ENCODE data around the gene DENND11. TPM values are rescaled to one million over a fixed set of nuclear protein-coding genes. Genes with fewer than 3 reads are reported as not detected.

The DENND11 gene
- total RNA-seq, 1 experiment from 2014 or later = 13.4 TPM

DNA sequence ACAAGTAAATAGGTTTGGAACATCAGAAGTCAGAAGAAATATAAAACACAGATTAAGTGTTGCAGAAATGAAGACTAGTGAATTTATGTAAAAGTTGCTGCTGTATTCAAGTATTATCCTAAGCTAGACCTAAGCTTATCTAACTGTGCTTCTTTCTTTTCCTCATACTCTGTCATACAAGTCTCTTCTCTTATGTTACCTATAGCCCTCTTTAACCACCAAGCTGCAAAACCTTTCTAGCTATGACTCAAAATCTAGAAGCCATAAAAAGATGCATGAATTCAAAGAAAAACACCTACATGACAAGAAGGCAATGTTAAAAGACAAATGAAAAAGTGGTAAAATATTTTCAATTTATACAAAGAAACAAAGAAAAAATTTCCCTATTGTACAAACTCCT lies 23.0 kb downstream of the DENND11 start:
- H3K4me3 ChIP-seq (ENCODE audit: insufficient read depth, low read depth, low read length) = no peak overlapping the region
- H3K27me3 ChIP-seq (ENCODE audit: control insufficient read depth, insufficient read depth, low read length) = no peaks in the 10 kb centered on the region
- no peaks in the 10 kb centered on the region; the same call in none of the 2 replicates for H3K36me3 ChIP-seq (replicated peaks; ENCODE audit: control insufficient read depth, insufficient read depth, low read length)
- DNase-seq = no peak

DNA sequence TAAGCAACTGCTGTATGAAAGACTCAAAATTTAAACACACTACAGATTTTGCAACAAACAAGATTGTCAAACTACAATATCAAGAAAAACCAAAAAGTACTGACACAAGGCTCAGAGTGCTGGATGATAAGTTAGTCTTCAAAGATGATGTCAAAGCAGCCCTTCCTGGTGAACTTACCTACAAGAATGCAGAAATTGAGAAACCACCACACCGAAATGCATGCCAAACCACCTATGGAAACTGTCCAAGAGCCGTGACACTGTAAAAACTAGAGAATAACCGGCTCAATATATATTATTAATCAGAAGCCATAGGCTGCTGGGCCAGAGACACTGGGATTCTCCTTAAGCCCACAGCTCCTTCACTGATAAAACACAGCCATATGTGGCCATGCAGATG lies 25.3 kb downstream of the DENND11 start:
- DNase-seq = no peak
- Histone ChIP-seq H3K27me3 (ENCODE audit: control insufficient read depth, insufficient read depth, low read length) (no peaks in the 10 kb centered on the region), H3K4me3 (ENCODE audit: insufficient read depth, low read depth, low read length) (no peak overlapping the region), H3K36me3 (replicated peaks; ENCODE audit: control insufficient read depth, insufficient read depth, low read length) (no peaks in the 10 kb centered on the region; the same call in none of the 2 replicates)

DNA sequence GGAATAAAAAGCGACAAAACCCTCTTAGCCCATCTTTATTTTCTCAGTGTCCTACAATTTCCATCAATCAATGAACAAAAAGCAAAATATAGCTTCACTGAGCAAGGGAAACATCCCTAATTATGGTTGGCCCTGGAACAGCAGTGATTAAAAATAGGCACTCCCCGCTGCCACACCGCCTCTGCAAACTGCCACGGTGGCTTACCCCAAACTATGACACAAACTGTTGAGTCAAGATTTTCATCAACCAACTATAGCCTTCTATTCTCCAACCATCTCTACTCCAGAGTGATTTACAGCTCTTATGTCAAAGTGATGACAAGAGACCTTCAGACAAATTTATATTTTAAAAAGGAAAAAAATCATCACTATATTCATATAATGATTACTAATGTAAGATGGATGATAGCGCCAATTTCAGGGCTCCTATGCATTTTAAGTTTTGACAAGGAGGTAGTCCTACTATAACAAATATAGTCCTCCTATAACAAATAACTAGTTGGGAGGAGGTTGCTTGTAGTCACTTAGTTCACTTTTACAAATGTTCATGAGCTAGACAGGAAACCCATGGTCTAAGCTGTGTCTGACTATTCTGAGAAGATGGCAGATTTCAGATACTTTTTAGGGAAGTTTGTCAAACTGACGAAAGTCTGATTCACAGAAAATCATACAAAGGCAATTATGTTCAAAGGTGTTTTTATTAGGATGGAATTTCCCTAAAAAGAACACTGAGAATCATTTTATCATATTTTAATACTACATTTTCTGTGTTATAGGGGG lies 26.3 kb downstream of the DENND11 start:
- H3K27me3 ChIP-seq (ENCODE audit: control insufficient read depth, insufficient read depth, low read length) = no peaks in the 10 kb centered on the region
- no peak overlapping the region for H3K4me3 ChIP-seq (ENCODE audit: insufficient read depth, low read depth, low read length)
- no peaks in the 10 kb centered on the region; the same call in none of the 2 replicates for H3K36me3 ChIP-seq (replicated peaks; ENCODE audit: control insufficient read depth, insufficient read depth, low read length)
- DNase-seq = no peak

DNA sequence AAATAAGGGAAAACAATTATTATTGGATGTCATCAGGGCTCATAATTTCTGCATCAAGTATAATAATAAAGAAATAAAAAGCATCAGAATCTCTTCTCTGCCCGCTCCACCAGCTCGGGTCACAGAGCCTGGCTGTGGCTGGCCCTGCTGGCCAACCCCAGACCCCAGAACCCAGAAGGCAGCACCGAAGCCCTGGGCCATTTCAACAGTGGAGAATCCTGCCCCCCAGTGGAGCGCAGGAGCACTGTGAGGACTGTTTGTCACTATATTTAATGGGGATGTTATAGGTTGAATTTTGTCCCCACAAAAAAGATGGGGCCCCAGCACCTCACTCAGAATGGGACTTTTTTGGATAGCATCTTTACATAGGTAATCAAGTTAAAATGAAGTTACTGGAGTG lies 27.3 kb downstream of the DENND11 start:
- DNase-seq = peak; percentile 88
- Histone ChIP-seq H3K4me3 (ENCODE audit: insufficient read depth, low read depth, low read length) (no peak overlapping the region), H3K36me3 (replicated peaks; ENCODE audit: control insufficient read depth, insufficient read depth, low read length) (no peaks in the 10 kb centered on the region; the same call in 1 of the 2 replicates), H3K27me3 (ENCODE audit: control insufficient read depth, insufficient read depth, low read length) (no peaks in the 10 kb centered on the region)

DNA sequence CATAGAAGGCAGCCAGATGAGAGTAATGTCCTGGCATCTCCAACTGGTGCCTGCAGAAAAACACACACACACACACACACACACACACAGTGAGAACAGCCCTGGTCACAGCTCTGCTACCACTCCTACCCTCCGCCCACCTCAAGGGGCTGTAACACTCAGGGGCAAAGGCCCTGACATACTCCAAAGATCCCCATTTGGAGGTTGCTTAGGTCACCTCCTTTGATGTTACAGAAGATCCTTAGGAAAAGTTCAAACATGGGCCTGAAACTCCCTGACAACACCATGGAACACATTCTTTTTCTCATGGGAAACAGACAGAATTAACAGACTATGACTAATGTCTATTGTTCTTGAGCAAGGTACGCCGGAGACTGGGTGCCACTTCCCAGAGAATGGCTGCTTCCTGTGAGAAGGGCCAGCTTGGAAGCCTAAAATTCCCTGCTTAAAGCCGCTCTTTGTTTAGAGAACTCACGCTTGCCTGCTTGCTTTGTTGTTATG lies 27.7 kb downstream of the DENND11 start:
- no peaks in the 10 kb centered on the region; the same call in 1 of the 2 replicates for H3K36me3 ChIP-seq (replicated peaks; ENCODE audit: control insufficient read depth, insufficient read depth, low read length)
- peak; percentile 42 for DNase-seq
- H3K27me3 ChIP-seq (ENCODE audit: control insufficient read depth, insufficient read depth, low read length) = no peaks in the 10 kb centered on the region
- H3K4me3 ChIP-seq (ENCODE audit: insufficient read depth, low read depth, low read length) = no peak overlapping the region

DNA sequence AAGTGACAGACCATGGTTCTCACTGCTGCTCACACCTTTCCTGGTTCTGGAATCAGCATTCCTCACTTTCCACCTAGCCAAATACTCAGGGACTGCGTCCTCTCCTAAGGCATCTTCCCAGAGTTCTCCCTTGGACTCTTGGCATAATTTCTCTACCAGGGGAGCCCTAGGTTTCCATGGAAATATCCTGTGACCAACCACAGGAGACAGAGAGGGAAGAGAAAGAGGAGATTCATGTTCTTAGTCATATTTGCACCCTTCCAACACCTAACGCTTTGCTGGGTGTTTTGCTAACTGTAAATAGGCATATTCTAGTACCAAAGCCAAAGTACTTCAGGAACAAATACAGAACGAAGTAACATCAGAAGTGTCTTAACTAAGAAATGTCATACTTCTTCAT lies 28.6 kb downstream of the DENND11 start:
- Histone ChIP-seq H3K4me3 (ENCODE audit: insufficient read depth, low read depth, low read length) (no peak overlapping the region), H3K36me3 (replicated peaks; ENCODE audit: control insufficient read depth, insufficient read depth, low read length) (no peaks in the 10 kb centered on the region; the same call in 1 of the 2 replicates), H3K27me3 (ENCODE audit: control insufficient read depth, insufficient read depth, low read length) (no peaks in the 10 kb centered on the region)
- no peak for DNase-seq

DNA sequence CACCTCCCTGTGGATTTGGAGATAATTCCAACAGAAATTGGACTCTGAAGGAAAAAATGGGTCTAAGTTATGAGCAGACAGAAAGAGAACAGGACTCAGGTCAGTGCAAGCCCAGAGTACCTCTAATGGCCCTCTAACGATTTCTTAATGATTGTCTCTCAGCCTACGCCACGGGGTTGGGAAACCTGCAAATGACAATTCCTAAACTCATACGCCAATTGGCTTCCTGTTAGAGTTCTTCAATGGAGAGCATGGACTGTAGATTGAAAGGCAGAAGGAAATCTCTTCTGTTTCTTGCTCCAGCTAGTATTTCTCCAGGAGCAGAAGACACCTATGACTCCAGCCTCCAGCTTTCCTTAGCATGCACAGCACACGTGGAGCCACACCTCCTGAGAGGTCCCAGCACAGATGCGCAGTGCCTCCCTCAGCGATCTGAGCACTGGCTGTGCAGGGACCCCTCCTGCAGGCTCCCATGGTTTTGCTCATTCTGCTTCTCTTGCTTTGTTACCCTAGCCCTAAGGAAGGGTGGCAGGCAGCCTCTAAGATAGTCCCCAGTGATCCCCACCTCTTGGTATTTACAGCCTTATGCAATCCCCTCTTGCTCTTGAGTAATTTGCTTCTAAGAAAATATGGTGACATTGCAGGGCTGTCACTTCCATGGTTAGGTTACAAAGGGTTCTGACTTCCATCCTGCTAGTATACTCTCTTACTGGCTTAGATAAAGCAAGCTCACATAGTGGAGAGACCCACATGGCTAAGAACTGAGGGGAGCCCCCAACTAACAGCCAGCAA lies 30.1 kb downstream of the DENND11 start:
- Histone ChIP-seq H3K4me3 (ENCODE audit: insufficient read depth, low read depth, low read length) (no peak overlapping the region), H3K36me3 (replicated peaks; ENCODE audit: control insufficient read depth, insufficient read depth, low read length) (no peaks in the 10 kb centered on the region; the same call in 1 of the 2 replicates), H3K27me3 (ENCODE audit: control insufficient read depth, insufficient read depth, low read length) (no peaks in the 10 kb centered on the region)
- DNase-seq = no peak

DNA sequence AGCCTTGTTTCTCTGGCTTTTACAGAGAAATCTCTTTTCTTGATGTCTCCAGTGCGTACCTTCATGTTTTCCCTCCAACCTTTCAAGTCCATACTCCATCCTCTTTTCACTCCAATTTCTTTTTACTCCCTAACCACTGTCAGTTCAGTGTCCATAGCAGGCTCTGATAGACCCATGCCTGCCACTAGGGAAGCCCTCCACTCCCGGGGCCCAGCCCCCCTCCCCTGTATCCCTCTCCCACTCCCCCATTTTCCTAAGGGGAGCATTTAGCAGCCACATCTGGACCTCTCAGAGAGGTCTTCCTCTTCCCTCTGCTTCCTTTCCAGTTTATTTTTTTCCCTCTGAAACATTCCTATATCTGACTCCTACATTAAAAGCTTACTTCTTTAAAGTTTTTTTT lies 33.1 kb downstream of the DENND11 start:
- H3K36me3 ChIP-seq (replicated peaks; ENCODE audit: control insufficient read depth, insufficient read depth, low read length) = peaks cover 4% of the 10 kb centered on the region
- peak; percentile 49 for DNase-seq
- no peak overlapping the region for H3K4me3 ChIP-seq (ENCODE audit: insufficient read depth, low read depth, low read length)
- H3K27me3 ChIP-seq (ENCODE audit: control insufficient read depth, insufficient read depth, low read length) = no peaks in the 10 kb centered on the region

DNA sequence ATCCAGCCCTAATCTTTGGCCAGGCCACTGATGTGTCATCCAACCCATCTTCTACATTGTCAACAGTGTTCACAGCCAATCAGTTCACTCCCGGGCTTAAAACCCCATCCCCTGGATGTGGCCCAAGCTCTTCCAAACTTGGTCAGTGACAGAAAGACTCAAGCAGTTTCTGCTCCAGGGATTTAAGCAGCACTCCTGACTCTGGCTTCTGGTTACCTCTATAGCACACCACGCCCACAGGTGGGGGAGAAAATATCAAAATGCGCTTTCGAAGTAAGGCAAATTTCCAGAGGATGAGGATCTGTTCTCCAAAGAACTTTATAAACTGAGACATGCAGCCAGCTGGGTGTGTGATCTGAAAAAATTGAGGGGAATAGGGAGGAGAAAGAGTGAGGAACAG lies 35.9 kb downstream of the DENND11 start:
- Histone ChIP-seq H3K36me3 (replicated peaks; ENCODE audit: control insufficient read depth, insufficient read depth, low read length) (peaks cover 10% of the 10 kb centered on the region), H3K27me3 (ENCODE audit: control insufficient read depth, insufficient read depth, low read length) (no peaks in the 10 kb centered on the region), H3K4me3 (ENCODE audit: insufficient read depth, low read depth, low read length) (no peak overlapping the region)
- no peak for DNase-seq

DNA sequence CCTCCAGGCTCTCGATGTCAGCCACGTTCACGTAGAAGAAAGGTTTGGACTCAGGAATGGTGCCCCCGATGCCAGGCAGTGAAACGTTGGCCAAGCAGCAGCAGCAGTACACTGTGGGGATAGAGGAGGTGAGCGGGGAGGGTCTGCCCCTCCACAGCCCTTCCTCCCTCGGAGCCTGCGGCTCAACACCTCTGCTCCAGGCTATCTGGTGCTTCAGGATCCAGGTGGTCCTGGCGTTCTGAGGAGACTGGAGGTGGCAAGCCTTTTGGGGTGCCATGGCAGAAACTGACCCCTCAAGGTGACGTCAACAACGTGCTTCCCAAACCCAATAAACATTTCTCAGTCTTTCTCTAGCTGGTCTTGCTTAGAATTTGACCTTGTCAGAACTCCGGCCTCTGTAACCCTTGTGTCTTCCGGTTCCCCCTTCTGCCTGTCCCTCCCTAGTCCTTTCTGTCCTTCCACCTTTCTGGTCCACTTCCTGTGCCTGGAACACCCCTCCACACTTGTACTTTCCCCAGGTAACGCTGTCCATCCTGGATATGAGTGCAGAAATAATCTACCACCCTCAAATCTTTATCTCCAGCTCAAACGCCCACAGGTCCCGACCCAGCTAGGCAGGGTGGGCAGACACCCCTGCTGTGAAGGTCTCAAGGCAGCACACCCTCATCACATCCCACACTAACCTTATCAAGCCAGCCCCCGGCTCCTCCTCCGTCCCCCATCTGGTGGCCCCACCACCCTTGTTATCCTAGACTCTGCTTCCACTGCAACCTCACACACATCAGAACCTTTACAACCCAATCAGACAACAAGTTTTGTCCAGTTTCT lies 36.5 kb downstream of the DENND11 start:
- no peak for DNase-seq
- peaks cover 11% of the 10 kb centered on the region for H3K36me3 ChIP-seq (replicated peaks; ENCODE audit: control insufficient read depth, insufficient read depth, low read length)
- no peak overlapping the region for H3K4me3 ChIP-seq (ENCODE audit: insufficient read depth, low read depth, low read length)
- H3K27me3 ChIP-seq (ENCODE audit: control insufficient read depth, insufficient read depth, low read length) = no peaks in the 10 kb centered on the region

DNA sequence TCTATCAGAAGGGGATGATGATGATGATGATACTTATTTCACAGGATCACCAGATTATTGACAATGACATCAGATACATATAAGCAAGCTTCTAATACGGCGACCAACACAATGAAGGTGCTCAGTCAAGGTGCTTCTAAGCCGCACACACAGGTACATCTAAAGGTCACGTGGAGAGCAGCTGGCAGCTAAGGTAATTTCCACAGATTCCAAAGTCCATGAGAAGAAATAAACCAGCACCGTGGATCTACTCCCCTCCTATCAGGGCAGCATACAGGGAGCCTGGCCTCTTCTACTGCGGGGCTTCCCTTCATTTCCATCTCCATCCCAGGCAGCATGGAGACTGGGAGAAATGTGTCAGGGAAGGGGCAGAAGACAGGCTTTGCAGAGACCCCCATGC lies 37.5 kb downstream of the DENND11 start:
- Histone ChIP-seq H3K27me3 (ENCODE audit: control insufficient read depth, insufficient read depth, low read length) (no peaks in the 10 kb centered on the region), H3K4me3 (ENCODE audit: insufficient read depth, low read depth, low read length) (no peak overlapping the region), H3K36me3 (replicated peaks; ENCODE audit: control insufficient read depth, insufficient read depth, low read length) (peaks cover 11% of the 10 kb centered on the region)
- DNase-seq = no peak

DNA sequence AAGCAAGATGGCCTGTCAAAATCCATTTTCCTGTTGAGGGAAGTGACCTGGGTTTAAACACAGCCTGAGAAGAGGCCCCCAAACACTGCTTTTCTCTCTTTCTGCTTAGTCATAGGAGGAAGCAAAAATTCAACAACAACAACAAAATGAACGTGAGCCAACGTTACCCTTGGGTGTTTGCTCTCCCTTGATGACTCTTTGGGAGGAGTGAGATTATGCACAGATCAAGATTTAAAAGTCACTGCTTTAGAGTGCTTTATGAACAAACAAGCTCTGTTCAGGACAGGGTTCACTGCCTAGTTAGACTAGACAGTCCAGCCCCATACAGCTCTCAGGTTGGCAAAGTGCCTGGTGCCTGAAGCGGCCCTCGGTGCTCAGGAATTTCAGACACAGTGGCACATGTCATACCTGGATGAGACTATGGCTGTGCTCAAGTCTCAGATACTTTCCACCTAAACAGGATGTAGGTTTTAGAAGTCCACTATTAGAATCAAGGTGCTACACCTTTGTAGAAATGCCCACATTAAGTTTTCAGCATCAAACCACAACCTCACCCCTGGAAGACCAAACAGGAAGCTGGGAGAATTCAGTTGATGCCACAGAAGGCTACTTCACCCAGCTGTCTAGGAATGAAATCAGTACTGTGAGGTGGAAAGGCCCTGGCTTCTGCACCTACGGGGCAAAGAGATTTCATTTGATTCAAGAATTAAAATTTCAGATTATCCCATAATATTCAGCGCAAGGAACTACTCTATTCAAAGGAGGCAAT lies 38.7 kb downstream of the DENND11 start:
- Histone ChIP-seq H3K36me3 (replicated peaks; ENCODE audit: control insufficient read depth, insufficient read depth, low read length) (peaks cover 11% of the 10 kb centered on the region), H3K27me3 (ENCODE audit: control insufficient read depth, insufficient read depth, low read length) (no peaks in the 10 kb centered on the region), H3K4me3 (ENCODE audit: insufficient read depth, low read depth, low read length) (no peak overlapping the region)
- no peak for DNase-seq

DNA sequence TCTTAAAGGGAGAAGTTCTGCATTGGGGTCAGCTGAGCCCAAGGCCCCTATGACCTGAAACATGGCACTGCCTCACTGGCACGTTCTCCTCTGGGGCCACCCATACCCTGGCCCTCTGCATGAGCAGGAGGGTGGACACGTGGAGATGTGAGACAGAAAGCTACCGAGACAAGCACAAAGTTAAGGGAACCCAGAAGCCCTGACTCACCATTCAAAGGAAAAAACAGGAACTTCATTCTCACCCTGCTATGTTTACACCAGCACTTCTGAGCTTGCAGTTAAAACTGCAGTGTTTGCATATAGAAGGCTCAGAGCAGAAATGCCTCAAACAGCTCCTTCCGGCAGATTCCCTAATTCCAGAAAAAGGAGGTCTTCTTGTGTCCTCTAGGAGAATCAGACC lies 41.7 kb downstream of the DENND11 start:
- H3K4me3 ChIP-seq (ENCODE audit: insufficient read depth, low read depth, low read length) = no peak overlapping the region

DNA sequence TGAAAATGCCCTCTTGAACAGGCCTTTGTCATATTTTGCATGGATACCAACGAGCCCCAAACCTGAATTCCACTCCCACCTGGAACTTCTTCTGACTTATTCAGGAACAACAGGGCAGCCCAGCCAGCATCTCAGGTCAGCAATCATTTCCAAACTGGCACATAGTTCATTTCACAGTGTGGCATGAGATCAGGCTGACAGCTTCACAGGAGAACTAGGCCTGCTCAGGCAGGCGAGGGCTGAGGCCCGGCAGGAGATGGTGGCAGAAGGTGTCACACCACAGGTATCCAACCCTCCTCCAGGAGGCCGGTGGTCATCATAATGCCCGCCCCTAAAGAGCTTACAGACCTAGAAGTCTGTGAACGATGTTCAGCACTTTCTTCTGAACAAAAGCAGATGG lies 42.5 kb downstream of the DENND11 start:
- DNase-seq = no peak
- Histone ChIP-seq H3K36me3 (replicated peaks; ENCODE audit: control insufficient read depth, insufficient read depth, low read length) (peaks cover 10% of the 10 kb centered on the region), H3K27me3 (ENCODE audit: control insufficient read depth, insufficient read depth, low read length) (no peaks in the 10 kb centered on the region), H3K4me3 (ENCODE audit: insufficient read depth, low read depth, low read length) (no peak overlapping the region)

More for the DNA sequence above, 41.7 kb downstream of the DENND11 start:
- H3K27me3 ChIP-seq (ENCODE audit: control insufficient read depth, insufficient read depth, low read length) = no peaks in the 10 kb centered on the region
- no peak for DNase-seq
- peaks cover 13% of the 10 kb centered on the region for H3K36me3 ChIP-seq (replicated peaks; ENCODE audit: control insufficient read depth, insufficient read depth, low read length)
